DND-41 (cell line): Measurements from ENCODE around the gene HOMER3.

Source experiments
- ATAC-seq: fragments of 200-7000 bp; cut with Tn5 transposase; 3 replicates; pipeline ENCODE4 v1.9.1; 2021; ENCODE audit warnings: low read depth; ENCODE audit not compliant: insufficient read depth
- DNase-seq: peaks from one replicate; pipeline ENCODE4 v3.0.0-alpha.2; 2020
- H2AFZ ChIP-seq: 2 replicates; pipeline ENCODE4 v1.6.0; 2012; ENCODE audit warnings: low read depth, low read length
- H3K27ac ChIP-seq: 2 replicates; pipeline ENCODE4 v1.5.1; 2012; ENCODE audit warnings: low read length, inconsistent platforms
- H3K27me3 ChIP-seq: fragments of 200-600 bp; sonication (generic); 2 replicates; pipeline ENCODE4 v1.6.0; 2012; ENCODE audit warnings: low read length, mild to moderate bottlenecking, inconsistent platforms; ENCODE audit not compliant: insufficient read depth, poor library complexity
- H3K36me3 ChIP-seq: 2 replicates; pipeline ENCODE4 v1.5.1; 2012; ENCODE audit warnings: low read length, inconsistent platforms; ENCODE audit not compliant: insufficient read depth
- H3K4me1 ChIP-seq: 2 replicates; pipeline ENCODE4 v1.5.1; 2012; ENCODE audit warnings: mild to moderate bottlenecking, low read length; ENCODE audit not compliant: insufficient read depth
- H3K4me2 ChIP-seq: 2 replicates; pipeline ENCODE4 v1.6.0; 2012; ENCODE audit warnings: mild to moderate bottlenecking, moderate library complexity, low read length, inconsistent platforms; ENCODE audit not compliant: insufficient read depth
- H3K4me3 ChIP-seq, 2 experiments: fragments of 200-600 bp in 1 of 2; shearing (Covaris generic) in 1 of 2; 2 replicates each; pipeline ENCODE4 v1.5.1; 2012 to 2016; ENCODE audit warnings: inconsistent platforms in 2 of 2, low read length in 2 of 2, mild to moderate bottlenecking in 2 of 2, low read depth in 1 of 2, moderate library complexity in 1 of 2
- H3K79me2 ChIP-seq: 2 replicates; pipeline ENCODE4 v1.6.0; 2012; ENCODE audit warnings: low read length, inconsistent platforms; ENCODE audit not compliant: insufficient read depth
- H3K9ac ChIP-seq: 2 replicates; pipeline ENCODE4 v1.6.0; 2012; ENCODE audit warnings: low read depth, mild to moderate bottlenecking, inconsistent platforms, low read length, moderate library complexity
- H3K9me3 ChIP-seq: 2 replicates; pipeline ENCODE4 v1.5.1; 2012; ENCODE audit warnings: low read length, moderate library complexity, mild to moderate bottlenecking, inconsistent platforms; ENCODE audit not compliant: insufficient read depth, severe bottlenecking
- H4K20me1 ChIP-seq: 2 replicates; pipeline ENCODE4 v1.6.0; 2012; ENCODE audit warnings: low read length; ENCODE audit not compliant: insufficient read depth
- CTCF ChIP-seq: IDR thresholded peaks from 2 replicates; pipeline ENCODE4 v1.5.1; 2012; ENCODE audit warnings: borderline replicate concordance, low read length, moderate library complexity, mild to moderate bottlenecking; ENCODE audit not compliant: poor library complexity, severe bottlenecking; ENCODE audit errors: extremely low read depth

HOMER3 gene

DNA sequence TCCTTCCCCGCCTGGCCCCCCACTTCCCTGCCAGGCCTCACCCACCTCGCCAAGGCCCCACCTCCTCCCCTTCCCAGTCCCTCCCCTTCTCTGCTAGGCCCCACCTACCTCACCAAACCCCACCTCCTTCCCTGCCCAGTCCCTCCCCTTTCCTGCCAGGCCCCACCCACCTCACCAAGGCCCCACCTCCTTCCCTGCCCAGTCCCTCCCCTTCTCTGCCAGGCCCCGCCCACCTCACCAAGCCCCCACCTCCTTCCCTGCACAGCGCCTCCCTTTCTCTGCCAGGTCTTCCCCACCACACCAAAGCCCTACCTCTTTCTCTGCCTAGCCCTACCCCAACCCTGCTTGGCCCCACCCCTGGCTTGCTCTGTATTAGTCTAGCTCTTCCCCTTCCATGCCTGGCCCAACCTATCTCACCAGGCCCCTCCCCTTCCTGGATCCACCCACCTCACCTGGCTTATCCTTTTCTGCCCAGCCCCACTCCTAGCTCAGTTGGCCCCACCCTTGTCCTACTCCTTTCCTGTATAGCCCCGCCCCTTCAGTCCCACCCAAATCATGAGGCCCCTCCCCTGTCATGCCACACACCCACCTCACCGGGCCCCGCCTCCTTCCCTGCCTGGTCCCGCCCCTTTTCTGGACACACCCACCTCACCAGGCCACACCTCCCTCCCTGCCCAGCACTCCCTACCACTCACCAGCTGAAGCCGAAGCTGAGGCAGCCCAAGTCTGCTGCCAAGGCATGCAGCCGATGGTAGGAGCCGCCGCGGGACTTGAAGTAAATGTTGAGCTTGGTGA, 61.2 kb downstream of the HOMER3 start:
- Histone ChIP-seq H3K4me1 (no peaks in the 10 kb centered on the region), H3K27ac (no peak overlapping the region), H4K20me1 (peaks cover 3% of the 10 kb centered on the region; the same call in 1 of the 2 replicates), H3K27me3 (no peaks in the 10 kb centered on the region), H3K4me3 (no peak overlapping the region), H2AFZ (no peak overlapping the region), H3K79me2 (no peaks in the 10 kb centered on the region), H3K9me3 (no peaks in the 10 kb centered on the region), H3K36me3 (no peaks in the 10 kb centered on the region), H3K4me2 (no peak overlapping the region), H3K9ac (no peak overlapping the region)
- ATAC-seq, result peak; percentile 65
- no peak for TF ChIP-seq CTCF
- DNase-seq, result peak; percentile 60
